K562 (cell line): ENCODE measurements around the gene ZNHIT3. TPM values are rescaled to one million over a fixed set of nuclear protein-coding genes. Genes with fewer than 3 reads are reported as not detected.

Source experiments
- ARID2 ChIP-seq: fragments of 450-650 bp; IDR thresholded peaks from 2 replicates; pipeline ENCODE4 v1.6.1; 2017; ENCODE audit warnings: antibody characterized with exemption, mild to moderate bottlenecking
- BCL6 ChIP-seq: fragments of 250-450 bp; sonication (Bioruptor Pico); IDR thresholded peaks from 2 replicates; pipeline ENCODE4 v1.4.0; 2020
- BHLHE40 ChIP-seq: IDR thresholded peaks from 2 replicates; pipeline ENCODE4 v1.6.1; 2011; ENCODE audit warnings: low read length, improper control_type of control experiment
- ELF4 ChIP-seq: fragments of 450-650 bp; formaldehyde crosslinking; IDR thresholded peaks from 2 replicates; pipeline ENCODE4 v1.4.0; 2022; ENCODE audit warnings: missing genetic modification characterization
- ESRRA ChIP-seq: fragments of 450-650 bp; IDR thresholded peaks from 2 replicates; pipeline ENCODE4 v1.6.1; 2014; ENCODE audit warnings: low read depth, mild to moderate bottlenecking, moderate library complexity, borderline replicate concordance
- ETV6 ChIP-seq, 3 experiments: fragments of 150-350 bp in 1 of 3; sonication (generic) in 1 of 3; formaldehyde crosslinking in 1 of 3; IDR thresholded peaks; 2 replicates each; pipeline versions ENCODE4 v1.6.1 to v1.8.0; 2014 to 2022; ENCODE audit warnings: borderline replicate concordance in 2 of 3, low read depth in 2 of 3, antibody characterized with exemption in 1 of 3, low read length in 1 of 3, mild to moderate bottlenecking in 1 of 3, missing genetic modification reagents in 1 of 3
- EWSR1 ChIP-seq: fragments of 450-650 bp; IDR thresholded peaks from 2 replicates; pipeline ENCODE4 v1.6.1; 2018; ENCODE audit warnings: borderline replicate concordance, mild to moderate bottlenecking, low read depth, moderate library complexity; ENCODE audit not compliant: partially characterized antibody
- GABPA ChIP-seq: fragments of 200-800 bp; sonication (Bioruptor generic); conservative IDR thresholded peaks from 2 replicates; pipeline ENCODE4 v1.6.1; 2016; ENCODE audit warnings: low read depth, missing genetic modification characterization, missing compliant biosample characterization
- KDM2B ChIP-seq: fragments of 250-450 bp; sonication (Bioruptor Pico); IDR thresholded peaks from 2 replicates; pipeline ENCODE4 v1.8.0; 2021; ENCODE audit warnings: mild to moderate bottlenecking, moderate library complexity
- MECOM ChIP-seq: fragments of 250-450 bp; sonication (Bioruptor Pico); IDR thresholded peaks from 2 replicates; pipeline ENCODE4 v1.8.0; 2022; ENCODE audit warnings: inconsistent platforms
- NFXL1 ChIP-seq: fragments of 450-650 bp; formaldehyde crosslinking; IDR thresholded peaks from 2 replicates; pipeline ENCODE4 v1.4.0; 2021; ENCODE audit warnings: mild to moderate bottlenecking
- PURB ChIP-seq: sonication (generic); formaldehyde crosslinking; IDR thresholded peaks from 2 replicates; pipeline ENCODE4 v1.9.0; 2021; ENCODE audit warnings: low read depth, mild to moderate bottlenecking, missing genetic modification reagents
- RAD21 ChIP-seq, 2 experiments: fragments of 250-450 bp in 1 of 2; fragments of 450-650 bp in 1 of 2; sonication (Bioruptor Pico) in 1 of 2; formaldehyde crosslinking in 1 of 2; IDR thresholded peaks in 1 of 2; conservative IDR thresholded peaks in 1 of 2; 2 replicates each; pipeline versions ENCODE4 v1.4.0 to v1.8.0; 2020 to 2022; ENCODE audit warnings: mild to moderate bottlenecking in 2 of 2, moderate library complexity in 1 of 2
- SIN3A ChIP-seq, 2 experiments: fragments of 150-350 bp in 1 of 2; IDR thresholded peaks; 2 replicates each; pipeline ENCODE4 v1.6.1; 2011 to 2016; ENCODE audit warnings: borderline replicate concordance in 2 of 2, low read depth in 2 of 2, low read length in 2 of 2, mild to moderate bottlenecking in 2 of 2, moderate library complexity in 2 of 2; ENCODE audit not compliant: control insufficient read depth in 1 of 2
- SIRT6 ChIP-seq: IDR thresholded peaks from one replicate; pipeline ENCODE4 v1.6.1; 2012; ENCODE audit warnings: low read depth, mild to moderate bottlenecking, control low read depth, inconsistent platforms, low read length, moderate library complexity
- SNRNP70 ChIP-seq: fragments of 200-400 bp; formaldehyde crosslinking; optimal IDR thresholded peaks from 2 replicates; pipeline ENCODE3; 2017; ENCODE audit warnings: low read depth, low read length
- SOX6 ChIP-seq: fragments of 450-650 bp; IDR thresholded peaks from 2 replicates; pipeline ENCODE4 v1.6.1; 2014; ENCODE audit warnings: mild to moderate bottlenecking
- SUPT5H ChIP-seq: fragments of 450-650 bp; IDR thresholded peaks from 2 replicates; pipeline ENCODE4 v1.6.1; 2016
- UBTF ChIP-seq, 2 experiments: IDR thresholded peaks; 2 replicates each; pipeline ENCODE4 v1.6.1; 2012; ENCODE audit warnings: improper control_type of control experiment in 2 of 2, low read depth in 2 of 2, low read length in 2 of 2, borderline replicate concordance in 1 of 2
- ZBED1 ChIP-seq: IDR thresholded peaks from 2 replicates; pipeline ENCODE4 v1.6.1; 2014
- ZNF140 ChIP-seq: fragments of 250-450 bp; sonication (Bioruptor Pico); IDR thresholded peaks from 2 replicates; pipeline ENCODE4 v1.8.0; 2021; ENCODE audit warnings: moderate library complexity, mild to moderate bottlenecking, inconsistent platforms
- ZNF408 ChIP-seq: fragments of 250-450 bp; sonication (Bioruptor Pico); IDR thresholded peaks from 2 replicates; pipeline ENCODE4 v1.4.0; 2020; ENCODE audit warnings: low read depth, mild to moderate bottlenecking, moderate library complexity
- ZNF431 ChIP-seq: sonication (generic); formaldehyde crosslinking; IDR thresholded peaks from 2 replicates; pipeline ENCODE4 v1.8.0; 2022; ENCODE audit warnings: mild to moderate bottlenecking, missing genetic modification reagents
- polyA plus RNA-seq, 8 experiments: library from polyadenylated mRNA; depleted of rRNA in 4 of 8; stranded (reverse) in 5 of 8; unstranded in 3 of 8; fragments of >200 nt; fragmentation: Nextera tagmentation in 2 of 8; fragmentation: Illumina TruSeq in 1 of 8; extraction: Ambion mirVana in 2 of 8; extraction: Trizol in 1 of 8; gene quantifications; 2 replicates each; pipeline versions ENCODE4 v1.2.1 to v1.2.3, GENCODE V29; 2011 to 2014; ENCODE audit warnings: inconsistent platforms in 1 of 8, missing spikeins in 1 of 8
- total RNA-seq, 7 experiments: library from RNA; depleted of rRNA in 6 of 7; stranded (reverse); fragments of >200 nt in 6 of 7; fragmentation: Illumina TruSeq in 2 of 7; extraction: Trizol in 2 of 7; gene quantifications; 2 replicates each; pipeline versions ENCODE4 v1.2.1 to v1.2.3, GENCODE V29; 2011 to 2021; ENCODE audit warnings: low replicate concordance in 1 of 7
- TF ChIP-seq, protein P1 (sequence below): fragments of 250-450 bp; sonication (Bioruptor Pico); IDR thresholded peaks from 2 replicates; pipeline ENCODE4 v1.6.1; 2021; ENCODE audit warnings: mild to moderate bottlenecking
- TF ChIP-seq, protein P2 (sequence below): fragments of 450-650 bp; formaldehyde crosslinking; IDR thresholded peaks from 2 replicates; pipeline ENCODE4 v1.4.0; 2022; ENCODE audit warnings: mild to moderate bottlenecking, moderate library complexity

ZNHIT3 gene
- total and polyA plus RNA-seq, 9 of the 15 experiments (the other 6 are each of a cell fraction or from before 2014, with no cell fraction given), result 45.0 to 300 (median 88.4) TPM

GRCh38 chr17:36534840-36535668 is 48.6 kb downstream of the ZNHIT3 start, which contains the start of the genes MYO19 and PIGW (continued):
- no peak for TF ChIP-seq EWSR1
- TF ChIP-seq NFXL1 (CRISPR knock-in tag), result no peak
- TF ChIP-seq ZNF408, result no peak
- no peak for TF ChIP-seq SIRT6
- TF ChIP-seq, protein P1, sequence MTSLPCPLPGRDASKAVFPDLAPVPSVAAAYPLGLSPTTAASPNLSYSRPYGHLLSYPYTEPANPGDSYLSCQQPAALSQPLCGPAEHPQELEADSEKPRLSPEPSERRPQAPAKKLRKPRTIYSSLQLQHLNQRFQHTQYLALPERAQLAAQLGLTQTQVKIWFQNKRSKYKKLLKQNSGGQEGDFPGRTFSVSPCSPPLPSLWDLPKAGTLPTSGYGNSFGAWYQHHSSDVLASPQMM (CRISPR knock-in tag), result no peak
- no peak for TF ChIP-seq ARID2
- TF ChIP-seq MECOM (CRISPR knock-in tag), result no peak
- TF ChIP-seq ETV6 (IDR thresholded peaks at IDR 0.05; ENCODE audit: borderline replicate concordance in 1 of 2, low read depth in 2 of 2, low read length in 1 of 2), result peak; percentile 19 to 46; a peak in 2 of 4 replicates
- no peak for TF ChIP-seq ETV6 (CRISPR knock-in tag; IDR thresholded peaks at IDR 0.05; ENCODE audit: borderline replicate concordance)
- TF ChIP-seq ZBED1, result no peak
- peak; percentile 14; the same call in 1 of the 2 replicates for TF ChIP-seq KDM2B (CRISPR knock-in tag)
- peak; percentile 84 for TF ChIP-seq BHLHE40
- TF ChIP-seq, protein P2, sequence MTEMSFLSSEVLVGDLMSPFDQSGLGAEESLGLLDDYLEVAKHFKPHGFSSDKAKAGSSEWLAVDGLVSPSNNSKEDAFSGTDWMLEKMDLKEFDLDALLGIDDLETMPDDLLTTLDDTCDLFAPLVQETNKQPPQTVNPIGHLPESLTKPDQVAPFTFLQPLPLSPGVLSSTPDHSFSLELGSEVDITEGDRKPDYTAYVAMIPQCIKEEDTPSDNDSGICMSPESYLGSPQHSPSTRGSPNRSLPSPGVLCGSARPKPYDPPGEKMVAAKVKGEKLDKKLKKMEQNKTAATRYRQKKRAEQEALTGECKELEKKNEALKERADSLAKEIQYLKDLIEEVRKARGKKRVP, result 0 out of 2 replicates have a peak, but pooled peaks have one; percentile 7
- TF ChIP-seq RAD21 (CRISPR knock-in tag; conservative IDR thresholded peaks at IDR 0.05 in 1 of 2, IDR thresholded peaks at IDR 0.05 in 1 of 2), result 0 out of 4 replicates have a peak, but pooled peaks of 1 of the 2 experiments have one; percentile 4
- TF ChIP-seq PURB, result no peak
- TF ChIP-seq ESRRA, result peak; percentile 66; the same call in 1 of the 2 replicates
- TF ChIP-seq SIN3A (IDR thresholded peaks at IDR 0.05; ENCODE audit: borderline replicate concordance in 2 of 2, control insufficient read depth in 1 of 2, low read depth in 2 of 2, low read length in 2 of 2), result peak in 1 of 2 experiments; percentile 93; a peak in 1 of 4 replicates
- TF ChIP-seq ELF4 (CRISPR knock-in tag), result peak; percentile 95
- no peak; the same call in 1 of the 2 replicates for TF ChIP-seq SOX6
- TF ChIP-seq SNRNP70, result no peak
- no peak for TF ChIP-seq UBTF (IDR thresholded peaks at IDR 0.05; ENCODE audit: borderline replicate concordance in 1 of 2, low read depth in 2 of 2, low read length in 2 of 2)
- peak; percentile 86 for TF ChIP-seq SUPT5H
- TF ChIP-seq ZNF431 (CRISPR knock-in tag), result no peak
- no peak for TF ChIP-seq ZNF140 (CRISPR knock-in tag)
- TF ChIP-seq GABPA, result peak; percentile 98
- no peak for TF ChIP-seq BCL6 (CRISPR knock-in tag)
